Measurements from ENCODE around the gene BPNT1. TPM values are rescaled to one million over a fixed set of nuclear protein-coding genes. Genes with fewer than 3 reads are reported as not detected.

The BPNT1 gene
- total and polyA plus RNA-seq, 2 of the 13 experiments (the other 11 are each of a cell fraction or from before 2014, with no cell fraction given) = 35.2 to 43.9 TPM

DNA sequence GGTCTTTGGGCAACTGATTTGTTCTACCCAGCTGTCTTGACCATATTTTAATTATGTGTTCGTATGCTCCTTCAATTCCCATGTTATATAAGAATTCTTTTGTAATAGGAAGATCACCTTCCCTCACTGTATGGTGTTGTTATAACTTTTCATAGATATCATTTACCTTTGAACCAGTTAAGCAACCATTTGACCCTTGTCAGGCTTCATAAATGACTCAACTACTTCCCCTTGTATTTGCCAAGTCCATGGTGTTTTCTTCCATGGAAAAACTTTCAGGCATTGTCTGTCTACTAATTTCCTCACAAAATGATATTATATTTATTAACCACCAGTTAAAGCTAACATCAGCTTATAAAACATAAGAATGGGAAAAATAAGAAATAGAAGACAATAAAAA lies 5.1 kb downstream of the BPNT1 start:
- WGBS (ENCODE audit: low lambda C conversion rate) = 91% methylated on average over 1 of the region's 1 CpG
- Histone ChIP-seq H3K27ac (ENCODE audit: extremely low read length, insufficient read depth, low read length) (no peak overlapping the region), H3K36me3 (replicated peaks in 1 of 2; ENCODE audit: control insufficient read depth in 1 of 2, insufficient read depth in 2 of 2, low read length in 2 of 2) (no peaks in the 10 kb centered on the region; a peak in 1 of 5 replicates), H3K9me3 (ENCODE audit: low read length) (no peaks in the 10 kb centered on the region), H3K9ac (ENCODE audit: insufficient read depth, low read depth, low read length) (no peak overlapping the region), H3K27me3 (ENCODE audit: control insufficient read depth in 1 of 2, insufficient read depth in 2 of 2, low read length in 2 of 2) (no peaks in the 10 kb centered on the region; a peak in 1 of 5 replicates), H3K4me3 (replicated peaks in 1 of 3; ENCODE audit: insufficient read depth in 1 of 3, low read depth in 2 of 3, low read length in 3 of 3) (no peak overlapping the region), H3K79me2 (ENCODE audit: insufficient read depth, low read length) (peaks cover 25% of the 10 kb centered on the region), H4K20me1 (ENCODE audit: insufficient read depth, low read length) (no peaks in the 10 kb centered on the region; the same call in 1 of the 2 replicates), H3K4me1 (ENCODE audit: insufficient read depth, low read length) (peaks cover 16% of the 10 kb centered on the region; the same call in 1 of the 2 replicates), H2AFZ (ENCODE audit: low read length) (no peak overlapping the region), H3K4me2 (ENCODE audit: low read depth, low read length) (no peak overlapping the region)
- ChIA-PET CTCF (ENCODE audit: low intra/inter-chr PET ratio, low total read pairs) (no interaction called here), POLR2A (no interaction called here)
- ATAC-seq (no peak), DNase-seq (ENCODE audit: low spot score) (no peak), FAIRE-seq (no peak)
- in situ Hi-C loops (cut with HindIII; ENCODE audit: extremely low pct_ligation_motif_present, low pct_unique_long_range_greater_than_20kb) (no loop called here), intact Hi-C loops (cut with micrococcal nuclease; ENCODE audit: unreplicated experiment) (no loop called here)
- TF ChIP-seq, protein P1, sequence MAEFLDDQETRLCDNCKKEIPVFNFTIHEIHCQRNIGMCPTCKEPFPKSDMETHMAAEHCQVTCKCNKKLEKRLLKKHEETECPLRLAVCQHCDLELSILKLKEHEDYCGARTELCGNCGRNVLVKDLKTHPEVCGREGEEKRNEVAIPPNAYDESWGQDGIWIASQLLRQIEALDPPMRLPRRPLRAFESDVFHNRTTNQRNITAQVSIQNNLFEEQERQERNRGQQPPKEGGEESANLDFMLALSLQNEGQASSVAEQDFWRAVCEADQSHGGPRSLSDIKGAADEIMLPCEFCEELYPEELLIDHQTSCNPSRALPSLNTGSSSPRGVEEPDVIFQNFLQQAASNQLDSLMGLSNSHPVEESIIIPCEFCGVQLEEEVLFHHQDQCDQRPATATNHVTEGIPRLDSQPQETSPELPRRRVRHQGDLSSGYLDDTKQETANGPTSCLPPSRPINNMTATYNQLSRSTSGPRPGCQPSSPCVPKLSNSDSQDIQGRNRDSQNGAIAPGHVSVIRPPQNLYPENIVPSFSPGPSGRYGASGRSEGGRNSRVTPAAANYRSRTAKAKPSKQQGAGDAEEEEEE (CRISPR knock-in tag; IDR thresholded peaks at IDR 0.05; ENCODE audit: borderline replicate concordance) = no peak
- TF ChIP-seq PPARG (CRISPR knock-in tag; conservative IDR thresholded peaks at IDR 0.05) (peak; percentile 50; the same call in 1 of the 2 replicates), RARA (CRISPR knock-in tag; IDR thresholded peaks at IDR 0.05) (0 out of 2 replicates have a peak, but pooled peaks have one; percentile 15), ZNF44 (CRISPR knock-in tag; IDR thresholded peaks at IDR 0.05) (no peak)
- no TSS peak for BruUV-seq (replicated peaks)

DNA sequence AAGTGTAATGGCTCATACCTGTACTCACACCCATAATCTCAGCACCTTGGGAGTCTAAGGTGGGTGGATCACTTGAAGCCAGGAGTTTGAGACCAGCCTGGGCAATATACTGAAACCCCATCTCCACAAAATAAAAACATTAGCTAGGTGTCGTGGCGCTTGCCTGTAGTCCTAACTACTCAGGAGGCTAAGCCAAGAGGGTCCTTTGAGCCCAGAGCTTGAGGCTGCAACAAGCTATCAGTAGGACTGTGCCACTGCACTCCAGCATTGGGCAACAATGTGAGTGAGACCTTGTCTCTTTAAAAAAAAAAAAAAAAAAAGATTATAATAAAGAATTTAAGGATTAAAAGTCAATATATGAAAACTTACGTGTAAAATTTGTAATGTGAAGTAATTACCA lies 11.7 kb downstream of the BPNT1 start:
- intact Hi-C loops (cut with micrococcal nuclease; ENCODE audit: unreplicated experiment) (no loop called here), in situ Hi-C loops (cut with HindIII; ENCODE audit: extremely low pct_ligation_motif_present, low pct_unique_long_range_greater_than_20kb) (no loop called here)
- ATAC-seq (no peak), FAIRE-seq (no peak), DNase-seq (ENCODE audit: low spot score) (no peak)
- Histone ChIP-seq H3K9ac (ENCODE audit: insufficient read depth, low read depth, low read length) (no peak overlapping the region), H3K79me2 (ENCODE audit: insufficient read depth, low read length) (peaks cover 2% of the 10 kb centered on the region), H3K4me1 (ENCODE audit: insufficient read depth, low read length) (no peaks in the 10 kb centered on the region), H3K4me3 (replicated peaks in 1 of 3; ENCODE audit: insufficient read depth in 1 of 3, low read depth in 2 of 3, low read length in 3 of 3) (no peak overlapping the region), H3K27me3 (ENCODE audit: control insufficient read depth in 1 of 2, insufficient read depth in 2 of 2, low read length in 2 of 2) (no peaks in the 10 kb centered on the region), H2AFZ (ENCODE audit: low read length) (no peak overlapping the region), H3K9me3 (ENCODE audit: low read length) (no peaks in the 10 kb centered on the region), H3K4me2 (ENCODE audit: low read depth, low read length) (no peak overlapping the region), H3K36me3 (replicated peaks in 1 of 2; ENCODE audit: control insufficient read depth in 1 of 2, insufficient read depth in 2 of 2, low read length in 2 of 2) (peaks cover 0 to 14% of the 10 kb centered on the region in 2 experiments; a peak in 2 of 5 replicates), H4K20me1 (ENCODE audit: insufficient read depth, low read length) (no peaks in the 10 kb centered on the region), H3K27ac (ENCODE audit: extremely low read length, insufficient read depth, low read length) (no peak overlapping the region)
- ChIA-PET CTCF (ENCODE audit: low intra/inter-chr PET ratio, low total read pairs) (no interaction called here), POLR2A (no interaction called here)
- 95% methylated on average over 3 of the region's 3 CpGs for WGBS (ENCODE audit: low lambda C conversion rate)
- BruUV-seq (replicated peaks) = no TSS peak
- TF ChIP-seq PHF20 (CRISPR knock-in tag; IDR thresholded peaks at IDR 0.05) (no peak), SYNCRIP (IDR thresholded peaks at IDR 0.05; ENCODE audit: insufficient read depth, low read depth, low read length) (no peak), MYC (CRISPR knock-in tag; IDR thresholded peaks at IDR 0.05; ENCODE audit: borderline replicate concordance) (no peak), RFX3 (CRISPR knock-in tag; IDR thresholded peaks at IDR 0.05) (no peak), EZH2 (conservative IDR thresholded peaks at IDR 0.05; ENCODE audit: low read depth, low read length) (no peak), SMAD9 (CRISPR knock-in tag; IDR thresholded peaks at IDR 0.05) (no peak), ZSCAN22 (CRISPR knock-in tag; IDR thresholded peaks at IDR 0.05) (no peak), DNMT3B (CRISPR knock-in tag; conservative IDR thresholded peaks at IDR 0.05) (no peak), CBX5 (CRISPR knock-in tag; IDR thresholded peaks at IDR 0.05; ENCODE audit: borderline replicate concordance) (no peak), ZNF616 (CRISPR knock-in tag; IDR thresholded peaks at IDR 0.05; ENCODE audit: low read depth) (no peak), PRPF4 (IDR thresholded peaks at IDR 0.05; ENCODE audit: low read depth, low read length, poor library complexity, severe bottlenecking) (no peak), SIN3B (IDR thresholded peaks at IDR 0.05; ENCODE audit: low read length) (no peak)
- TF ChIP-seq, protein P2, sequence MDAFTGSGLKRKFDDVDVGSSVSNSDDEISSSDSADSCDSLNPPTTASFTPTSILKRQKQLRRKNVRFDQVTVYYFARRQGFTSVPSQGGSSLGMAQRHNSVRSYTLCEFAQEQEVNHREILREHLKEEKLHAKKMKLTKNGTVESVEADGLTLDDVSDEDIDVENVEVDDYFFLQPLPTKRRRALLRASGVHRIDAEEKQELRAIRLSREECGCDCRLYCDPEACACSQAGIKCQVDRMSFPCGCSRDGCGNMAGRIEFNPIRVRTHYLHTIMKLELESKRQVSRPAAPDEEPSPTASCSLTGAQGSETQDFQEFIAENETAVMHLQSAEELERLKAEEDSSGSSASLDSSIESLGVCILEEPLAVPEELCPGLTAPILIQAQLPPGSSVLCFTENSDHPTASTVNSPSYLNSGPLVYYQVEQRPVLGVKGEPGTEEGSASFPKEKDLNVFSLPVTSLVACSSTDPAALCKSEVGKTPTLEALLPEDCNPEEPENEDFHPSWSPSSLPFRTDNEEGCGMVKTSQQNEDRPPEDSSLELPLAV (CRISPR knock-in tag; conservative IDR thresholded peaks at IDR 0.05; ENCODE audit: low read depth) = no peak

All from HepG2 (cell line).